Right lobe of liver (tissue), 4 donors: ENCODE data around the gene ALPL.

Experiments
- CTCF ChIP-seq, 4 donors: fragments of 200-600 bp in 3 of 4; fragments of 450-650 bp in 1 of 4; IDR thresholded peaks; one replicate each; pipeline versions ENCODE4 v1.5.1 to v1.8.0; 2016 to 2022; ENCODE audit warnings: antibody characterized with exemption in 4 of 4, mild to moderate bottlenecking in 2 of 4
- POLR2A ChIP-seq: fragments of 450-650 bp; IDR thresholded peaks from one replicate; pipeline ENCODE4 v1.6.1; 2017; ENCODE audit warnings: antibody characterized with exemption, mild to moderate bottlenecking
- donor health status: DM: no; HTN: no; CAD: no.
- donor health status: DM: no; HTN: no; CAD: no.
- donor health status: DM: no; HTN: yes; CAD: no.

GRCh38 chr1:21619375-21619947 is 110.2 kb downstream of the ALPL start:
- TF ChIP-seq CTCF (IDR thresholded peaks at IDR 0.05) (no peak), POLR2A (no peak)
